Endodermal cell (in vitro differentiated cells): ENCODE measurements around the gene PPM1A. TPM values are rescaled to one million over a fixed set of nuclear protein-coding genes. Genes with fewer than 3 reads are reported as not detected.

Experiments
- DNase-seq: peaks from one replicate; pipeline ENCODE4 v3.0.0-alpha.2; 2017
- H3K27ac ChIP-seq: 2 replicates; pipeline ENCODE4 v1.5.1; 2013; ENCODE audit warnings: mild to moderate bottlenecking, low read depth, low read length, moderate library complexity
- H3K27me3 ChIP-seq: 2 replicates; pipeline ENCODE4 v1.6.1; 2013; ENCODE audit warnings: mild to moderate bottlenecking, low read length, moderate library complexity; ENCODE audit not compliant: insufficient read depth, control insufficient read depth, poor library complexity, severe bottlenecking
- H3K36me3 ChIP-seq: 2 replicates; pipeline ENCODE4 v1.7.0; 2013; ENCODE audit warnings: mild to moderate bottlenecking, low read length, moderate library complexity; ENCODE audit not compliant: control insufficient read depth, insufficient read depth
- H3K4me1 ChIP-seq: one replicate; pipeline ENCODE4 v1.7.0; 2013; ENCODE audit warnings: low read length; ENCODE audit not compliant: control insufficient read depth, insufficient read depth
- H3K4me3 ChIP-seq: 2 replicates; pipeline ENCODE4 v1.5.1; 2013; ENCODE audit warnings: mild to moderate bottlenecking, low read length, moderate library complexity
- H3K9ac ChIP-seq: 2 replicates; pipeline ENCODE4 v1.6.1; 2013; ENCODE audit warnings: mild to moderate bottlenecking, low read length, moderate library complexity; ENCODE audit not compliant: poor library complexity, severe bottlenecking; ENCODE audit errors: extremely low read depth
- H3K9me3 ChIP-seq: 2 replicates; pipeline ENCODE4 v1.6.1; 2013; ENCODE audit warnings: mild to moderate bottlenecking, low read length, moderate library complexity; ENCODE audit not compliant: control insufficient read depth
- H3K27ac Mint-ChIP-seq: 2 replicates; pipeline ENCODE4 v1.8.0; 2020; ENCODE audit warnings: mixed read lengths
- H3K27me3 Mint-ChIP-seq: 2 replicates; pipeline ENCODE4 v1.8.0; 2021; ENCODE audit warnings: mild to moderate bottlenecking, mixed read lengths; ENCODE audit not compliant: insufficient read depth
- H3K36me3 Mint-ChIP-seq: 2 replicates; pipeline ENCODE4 v1.8.0; 2020; ENCODE audit warnings: low read depth, mixed read lengths
- H3K4me1 Mint-ChIP-seq: 2 replicates; pipeline ENCODE4 v1.8.0; 2020; ENCODE audit warnings: mixed read lengths
- H3K4me3 Mint-ChIP-seq: 2 replicates; pipeline ENCODE4 v1.8.0; 2020; ENCODE audit warnings: mild to moderate bottlenecking, moderate library complexity, mixed read lengths
- H3K9me3 Mint-ChIP-seq: 2 replicates; pipeline ENCODE4 v1.8.0; 2020; ENCODE audit warnings: mild to moderate bottlenecking, mixed read lengths
- CTCF ChIP-seq: fragments of 200-600 bp; sonication (generic); conservative IDR thresholded peaks from 2 replicates; pipeline ENCODE4 v1.5.0; 2021; ENCODE audit warnings: antibody characterized with exemption, mild to moderate bottlenecking
- WGBS, 2 experiments: methylation state at CpG; one replicate each; pipeline versions ENCODE4 v1.1.5 to v1.1.7; 2013; ENCODE audit warnings: missing lambda C conversion rate in 2 of 2, mixed read lengths in 1 of 2; ENCODE audit not compliant: insufficient coverage in 1 of 2, insufficient read length in 1 of 2; 5-methylcytosine and 5-hydroxymethylcytosine counted together
- total RNA-seq, 2 donors: library from RNA; stranded (reverse); fragmentation: NEBNext Ultra II Directional in 1 of 2; extraction: Animal tissue kit (Norgen Biotek cat#: 25700) in 1 of 2; gene quantifications; 2 replicates in 1 of 2; 3 replicates in 1 of 2; pipeline ENCODE4 v1.2.1, GENCODE V29; 2021

The PPM1A gene
- total RNA-seq, 2 donors from 2014 or later: 38.9 to 42.9 TPM

DNA sequence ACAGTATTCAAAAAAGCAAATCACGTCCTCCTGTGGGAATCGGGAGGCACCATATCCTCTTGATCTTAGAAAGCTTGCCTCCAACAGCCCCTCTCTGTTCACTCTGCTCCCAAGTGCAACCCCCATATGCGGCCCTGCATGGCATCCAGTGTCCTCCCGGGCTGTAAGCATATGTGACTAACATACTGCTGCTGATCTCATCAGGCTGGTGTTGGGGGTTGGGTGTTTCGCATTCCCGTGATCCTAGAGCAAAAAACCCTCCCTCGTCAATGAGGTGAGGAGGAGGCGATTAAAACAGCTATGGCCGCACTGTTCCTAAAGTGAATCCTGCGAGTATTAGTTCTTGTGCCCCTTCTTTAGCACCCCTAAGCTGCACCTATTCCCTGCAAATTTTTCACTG is 28.1 kb upstream of the PPM1A start:
- Mint-ChIP-seq H3K4me3 (no peak overlapping the region), H3K36me3 (no peaks in the 10 kb centered on the region), H3K4me1 (peaks cover 12% of the 10 kb centered on the region), H3K9me3 (no peaks in the 10 kb centered on the region), H3K27me3 (peaks cover 2% of the 10 kb centered on the region), H3K27ac (no peak overlapping the region)
- Histone ChIP-seq H3K4me3 (no peak overlapping the region), H3K4me1 (no peaks in the 10 kb centered on the region), H3K36me3 (no peaks in the 10 kb centered on the region), H3K27ac (no peak overlapping the region), H3K27me3 (no peaks in the 10 kb centered on the region), H3K9me3 (no peaks in the 10 kb centered on the region), H3K9ac (no peak overlapping the region)
- 88 to 89% methylated on average over 5 to 10 of the region's 10 CpGs for WGBS, 2 experiments
- peak; percentile 71 for DNase-seq
- TF ChIP-seq CTCF: no peak

GRCh38 chr14:60221457-60221856 is 27.6 kb upstream of the PPM1A start:
- H3K27ac Mint-ChIP-seq: no peak overlapping the region
- no peaks in the 10 kb centered on the region for H3K9me3 ChIP-seq
- H3K4me1 ChIP-seq: no peaks in the 10 kb centered on the region
- no peaks in the 10 kb centered on the region for H3K27me3 ChIP-seq
- no peak overlapping the region for H3K27ac ChIP-seq
- H3K27me3 Mint-ChIP-seq: peaks cover 2% of the 10 kb centered on the region
- no peaks in the 10 kb centered on the region for H3K36me3 Mint-ChIP-seq
- H3K4me3 Mint-ChIP-seq: no peak overlapping the region
- H3K4me1 Mint-ChIP-seq: peaks cover 8% of the 10 kb centered on the region
- TF ChIP-seq CTCF: no peak
- DNase-seq: no peak
- no peak overlapping the region for H3K9ac ChIP-seq
- no peaks in the 10 kb centered on the region for H3K9me3 Mint-ChIP-seq
- no peaks in the 10 kb centered on the region for H3K36me3 ChIP-seq
- H3K4me3 ChIP-seq: no peak overlapping the region

- no peak overlapping the region for H3K4me3 ChIP-seq
- no peaks in the 10 kb centered on the region for H3K36me3 ChIP-seq
- H3K4me3 Mint-ChIP-seq: no peak overlapping the region
- no peak overlapping the region for H3K27ac Mint-ChIP-seq
- no peak overlapping the region for H3K9ac ChIP-seq
- H3K9me3 ChIP-seq: no peaks in the 10 kb centered on the region
- TF ChIP-seq CTCF: no peak
- DNase-seq: no peak
- H3K4me1 Mint-ChIP-seq: peaks cover 8% of the 10 kb centered on the region
- no peaks in the 10 kb centered on the region for H3K27me3 ChIP-seq
- peaks cover 2% of the 10 kb centered on the region for H3K27me3 Mint-ChIP-seq
- no peaks in the 10 kb centered on the region for H3K9me3 Mint-ChIP-seq
- no peaks in the 10 kb centered on the region for H3K36me3 Mint-ChIP-seq
- WGBS, 2 experiments: 73 to 88% methylated on average over 2 to 4 of the region's 4 CpGs
- no peak overlapping the region for H3K27ac ChIP-seq
- H3K4me1 ChIP-seq: no peaks in the 10 kb centered on the region
Measured at GRCh38 chr14:60222820-60223219, 26.2 kb upstream of the PPM1A start.
